AG04449 (cell line): ENCODE results near the gene BASP1.

Source experiments
- CTCF ChIA-PET: fragments of 350-600 bp; formaldehyde crosslinking; extraction: SDS; loops from one replicate; lab custom pipeline; 2021; ENCODE audit warnings: antibody characterized with exemption; lab: Yijun Ruan, JAX
- POLR2A ChIA-PET: fragments of 400-600, 350-600 bp; formaldehyde crosslinking; extraction: SDS; loops from one replicate; lab custom pipeline; 2020; ENCODE audit warnings: antibody characterized with exemption, inconsistent platforms; lab: Yijun Ruan, JAX
- DNase-seq: peaks from one replicate; pipeline ENCODE4 v3.0.0-alpha.2; 2010; ENCODE audit warnings: low read depth, low spot score
- H3K4me3 ChIP-seq: 2 replicates; pipeline ENCODE4 v1.5.1; 2011; ENCODE audit warnings: low read depth, mild to moderate bottlenecking, control low read depth, low read length
- CTCF ChIP-seq: IDR thresholded peaks from one replicate; pipeline ENCODE4 v1.5.1; 2011; ENCODE audit warnings: mild to moderate bottlenecking, moderate library complexity, low read length, control low read depth, inconsistent platforms; ENCODE audit not compliant: insufficient read depth; ENCODE audit errors: missing control alignments

The BASP1 gene

GRCh38 chr5:17282283-17283120 lies 65.1 kb downstream of the BASP1 start:
- TF ChIP-seq CTCF: no peak
- POLR2A ChIA-PET: no interaction called here

GRCh38 chr5:17283121-17283415 lies 65.6 kb downstream of the BASP1 start:
- ChIA-PET POLR2A (no interaction called here), CTCF (no interaction called here)
- no peak for DNase-seq
- TF ChIP-seq CTCF: no peak
- no peak overlapping the region for H3K4me3 ChIP-seq

More at GRCh38 chr5:17282283-17283120, 65.1 kb downstream of the BASP1 start:
- CTCF ChIA-PET: no interaction called here
- no peak for DNase-seq
- no peak overlapping the region for H3K4me3 ChIP-seq

GRCh38 chr5:17287501-17288155 lies 70.2 kb downstream of the BASP1 start:
- no peak for TF ChIP-seq CTCF
- POLR2A ChIA-PET: no interaction called here
- CTCF ChIA-PET: no interaction called here
- no peak overlapping the region for H3K4me3 ChIP-seq
- no peak for DNase-seq

GRCh38 chr5:17288570-17288969 lies 71.1 kb downstream of the BASP1 start:
- POLR2A ChIA-PET: no interaction called here
- DNase-seq: no peak
- CTCF ChIA-PET: no interaction called here
- no peak for TF ChIP-seq CTCF
- no peak overlapping the region for H3K4me3 ChIP-seq

- ChIA-PET CTCF (no interaction called here), POLR2A (no interaction called here)
- TF ChIP-seq CTCF: no peak
- H3K4me3 ChIP-seq: no peak overlapping the region
- peak; percentile 19 for DNase-seq
Measured at GRCh38 chr5:17289681-17290539, 72.5 kb downstream of the BASP1 start.

GRCh38 chr5:17290540-17290974 lies 73.1 kb downstream of the BASP1 start:
- no peak overlapping the region for H3K4me3 ChIP-seq
- CTCF ChIA-PET: no interaction called here
- no peak for TF ChIP-seq CTCF
- no peak for DNase-seq
- POLR2A ChIA-PET: no interaction called here
